Activated T-cell treated with anti-CD3 and anti-CD28 coated beads for 48 hours (primary cell): Measurements from ENCODE around the gene ARF3.
A peak's percentile ranks its signal among the peaks of the same experiment; 100 is the strongest.

Source experiments
- DNase-seq: peaks from one replicate; pipeline ENCODE4 v3.0.0-alpha.2; 2020; ENCODE audit warnings: low read depth

The ARF3 gene

GRCh38 chr12:48957141-48958048 lies at the start of gene ARF3:
TSS of gene ARF3 (minus strand) at chr12:48957487. CDS start at chr12:48941095, 16,392 bp downstream.
- DNase-seq, result peak; percentile 91

DNA sequence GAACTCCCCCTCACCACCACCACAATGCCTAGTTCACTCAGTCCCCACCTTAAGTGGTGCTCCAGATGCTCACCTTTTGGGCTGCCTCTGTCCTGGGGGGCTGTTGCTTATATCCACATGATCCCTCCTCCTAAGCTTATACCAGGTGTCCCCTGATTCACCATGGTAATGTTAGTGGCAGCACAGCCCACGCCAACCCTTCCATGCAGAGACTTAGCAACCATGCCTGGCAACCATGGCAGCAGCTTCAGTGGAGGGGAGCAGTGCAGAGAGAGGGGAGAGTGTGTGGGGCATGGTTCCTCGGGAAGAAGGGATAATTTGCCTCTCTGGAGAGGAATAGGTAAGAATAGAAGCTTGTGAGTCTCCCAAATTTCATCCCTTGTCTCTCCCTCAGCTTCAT lies 43.1 kb upstream of the ARF3 start:
- no peak for DNase-seq

- peak; percentile 51 for DNase-seq
Observed at GRCh38 chr12:48999371-49000131, 42.3 kb upstream of the ARF3 start, which contains the start of gene DDN. TSS of gene DDN (minus strand) at chr12:48999375. CDS start at chr12:48999287, 88 bp downstream.

GRCh38 chr12:48998497-48999353 lies 41.4 kb upstream of the ARF3 start:
- no peak for DNase-seq

GRCh38 chr12:48997719-48998496 lies 40.6 kb upstream of the ARF3 start:
- peak; percentile 29 for DNase-seq

DNA sequence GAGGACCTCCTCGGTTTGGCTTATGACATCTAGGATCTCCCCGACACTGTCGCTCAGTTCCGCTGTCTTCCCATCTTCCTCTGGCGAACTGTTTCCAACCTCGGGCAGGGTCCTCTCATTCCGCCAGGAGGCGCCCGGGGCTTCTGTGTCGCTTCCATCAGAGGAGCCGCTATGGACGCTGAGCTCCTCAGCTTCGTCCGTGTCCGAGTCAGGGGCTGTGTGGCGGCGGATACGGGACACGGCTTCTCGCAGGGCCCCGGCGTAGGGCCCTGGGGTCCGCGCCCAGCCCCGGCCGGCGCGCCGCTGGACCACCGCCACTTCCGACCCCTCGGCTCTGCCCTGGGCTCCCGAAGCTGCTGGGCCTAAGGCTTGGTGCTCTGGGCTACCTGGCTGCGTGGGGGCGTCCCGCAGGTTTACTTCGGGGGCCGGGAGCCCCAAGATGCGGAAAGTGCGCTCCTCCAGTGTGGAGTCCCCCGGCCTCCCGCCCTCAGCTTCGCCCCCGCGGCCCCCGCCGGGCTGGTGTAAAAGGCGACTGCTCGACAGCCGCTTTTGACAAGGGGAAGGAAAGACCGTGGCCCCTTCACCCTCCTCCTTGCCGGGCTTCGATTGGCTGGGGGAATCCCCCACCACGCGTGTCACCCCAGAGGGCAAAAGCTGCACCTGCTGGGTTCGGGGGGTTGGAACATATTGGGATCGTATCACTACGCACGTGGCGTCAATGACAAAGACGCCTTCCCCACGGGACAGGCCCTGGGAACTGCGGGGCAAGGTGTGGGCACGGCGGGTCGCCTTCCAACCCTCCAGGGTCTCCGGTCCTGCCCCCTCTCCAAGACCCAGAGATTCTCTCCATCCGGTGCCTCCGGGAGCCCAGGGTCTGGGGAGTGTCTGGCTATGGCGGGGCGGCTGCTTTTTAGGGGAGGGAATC lies 39.8 kb upstream of the ARF3 start:
- DNase-seq, result peak; percentile 64

DNA sequence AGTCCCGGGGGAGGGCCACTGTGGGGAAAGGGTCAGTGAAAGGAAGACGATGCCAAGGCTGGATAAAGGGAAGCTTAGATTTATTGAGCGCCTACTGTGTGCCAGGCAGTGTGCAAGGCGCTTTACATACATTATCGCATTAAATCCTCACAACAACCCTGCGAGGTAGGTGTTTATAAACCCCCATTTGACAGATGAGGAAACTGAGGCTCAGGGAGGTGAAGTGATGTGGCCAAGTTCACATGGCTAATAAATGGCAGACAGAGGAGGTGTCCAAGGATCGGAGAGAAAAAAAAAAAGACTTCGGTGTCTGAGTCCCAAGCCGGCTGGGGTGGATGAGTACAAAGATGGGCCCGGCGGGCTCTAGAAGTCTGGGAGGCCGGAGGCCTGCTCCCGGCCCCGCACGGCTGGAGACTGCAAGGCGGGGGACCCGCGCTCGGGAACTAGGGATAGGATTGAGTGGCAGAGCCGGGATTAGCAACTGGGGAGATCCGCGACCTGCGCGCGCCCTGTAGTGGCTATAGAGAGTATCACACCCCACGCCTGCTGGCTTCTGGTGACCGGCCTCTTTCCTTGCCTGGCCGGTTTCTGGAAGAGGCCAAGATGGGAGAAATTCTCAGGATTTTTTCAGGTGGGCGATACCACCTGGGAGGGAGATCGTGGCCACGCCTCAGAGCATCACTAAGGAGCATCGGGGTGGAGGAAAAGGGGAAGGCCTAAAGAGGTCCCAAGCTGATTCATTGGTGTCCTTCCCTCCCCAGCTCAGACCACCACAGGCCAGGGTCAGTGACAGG lies 38.0 kb upstream of the ARF3 start:
- peak; percentile 45 for DNase-seq

DNA sequence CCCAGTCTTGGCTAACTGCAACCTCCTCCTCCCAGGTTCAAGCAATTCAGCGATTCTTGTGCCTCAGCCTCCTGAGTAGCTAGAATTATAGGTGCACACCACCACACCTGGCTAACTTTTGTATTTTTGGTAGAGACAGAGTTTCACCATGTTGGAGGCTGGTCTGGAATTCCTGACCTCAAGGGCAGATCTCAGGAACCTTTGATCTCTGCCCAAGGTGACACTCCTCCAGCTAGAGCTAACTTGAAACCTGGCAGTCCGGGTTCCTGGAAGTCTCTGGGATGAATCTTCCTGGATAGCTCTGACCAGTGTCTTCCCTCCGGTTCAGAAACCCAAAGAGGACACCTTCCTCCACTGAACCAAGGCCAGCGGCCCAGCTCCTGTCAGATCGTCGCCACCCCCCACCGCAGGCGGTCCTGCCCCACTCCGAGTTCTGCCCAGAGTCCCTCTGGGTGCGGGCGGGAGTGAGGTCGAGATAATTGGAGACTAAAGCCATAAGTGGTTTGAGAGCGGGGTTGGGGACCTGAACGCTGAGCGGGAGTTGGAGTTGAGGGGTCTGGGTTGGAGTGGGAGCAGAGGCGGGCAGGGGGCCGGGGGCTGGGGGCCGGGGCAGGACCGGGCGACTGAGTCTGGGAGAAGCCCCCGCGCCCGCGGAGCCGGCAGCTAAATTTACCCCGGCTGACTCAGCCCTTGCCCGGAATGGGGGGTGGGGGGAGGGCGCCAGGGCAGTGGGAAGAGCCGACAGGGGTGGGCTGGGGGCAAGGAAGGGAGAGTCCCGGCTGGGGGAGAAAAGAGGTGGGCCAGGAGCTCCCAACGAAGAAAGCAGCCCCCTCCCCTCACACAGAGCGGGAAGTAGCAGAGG lies 37.2 kb upstream of the ARF3 start:
- no peak for DNase-seq

GRCh38 chr12:48993787-48994186 lies 36.5 kb upstream of the ARF3 start:
- no peak for DNase-seq

- DNase-seq, result no peak
Observed at GRCh38 chr12:48991247-48992050, 34.2 kb upstream of the ARF3 start.

DNA sequence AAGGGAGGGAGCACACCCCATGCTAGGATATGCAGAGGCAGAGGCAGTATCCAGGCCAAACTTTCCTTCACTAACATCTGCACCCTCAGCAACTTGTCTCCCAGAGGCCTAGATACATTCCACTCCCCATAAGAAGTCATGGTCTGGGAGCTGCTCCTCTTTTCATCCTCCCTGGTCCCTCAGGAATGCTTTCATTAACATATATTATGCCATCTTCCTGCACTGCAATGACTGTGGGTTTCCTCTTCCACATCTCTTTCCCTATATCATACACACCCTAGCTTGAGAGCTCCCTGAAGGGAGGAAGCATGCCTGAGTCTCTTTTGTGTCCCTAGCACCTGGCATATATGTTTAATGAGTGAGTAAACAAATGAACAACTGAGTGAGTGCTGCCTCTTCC lies 33.3 kb upstream of the ARF3 start:
- DNase-seq, result no peak

DNA sequence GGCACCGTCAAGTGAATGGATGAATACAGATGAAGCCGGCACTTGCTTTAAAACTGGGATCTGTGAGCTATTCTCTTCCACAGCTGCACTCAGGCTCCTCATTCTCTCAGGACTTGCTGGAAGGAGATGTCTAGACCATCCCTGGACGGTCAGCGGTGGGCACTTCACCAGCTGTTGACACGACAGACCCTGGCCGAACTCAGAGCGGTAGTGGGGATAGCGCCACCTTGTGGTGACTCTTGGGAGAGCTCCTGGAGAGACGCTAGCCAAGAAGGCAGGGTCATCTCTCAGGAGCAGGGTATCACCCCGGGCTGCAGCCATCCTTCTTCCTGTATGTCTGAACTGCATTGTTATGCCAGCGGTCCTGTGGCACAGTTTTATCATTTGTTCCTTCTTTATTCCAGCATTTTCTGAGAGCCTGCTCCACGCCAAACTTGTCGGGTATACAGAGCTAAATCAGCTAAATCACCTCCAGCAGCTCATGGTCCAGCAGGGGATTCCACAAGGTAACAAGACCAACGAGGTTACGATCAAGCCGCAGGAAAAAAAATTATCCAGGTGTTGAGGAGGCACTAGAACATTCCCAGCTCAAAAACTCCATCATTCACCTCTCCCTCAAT lies 30.9 kb upstream of the ARF3 start:
- DNase-seq, result peak; percentile 69

- DNase-seq, result no peak
Observed at GRCh38 chr12:48986720-48987291, 29.5 kb upstream of the ARF3 start.

- DNase-seq, result no peak
Observed at GRCh38 chr12:48985901-48986300, 28.6 kb upstream of the ARF3 start.

- no peak for DNase-seq
Observed at GRCh38 chr12:48985475-48985897, 28.2 kb upstream of the ARF3 start.

- DNase-seq, result no peak
Observed at GRCh38 chr12:48982397-48983080, 25.3 kb upstream of the ARF3 start.
